ENCODE data around the gene SERPINA6. TPM values are rescaled to one million over a fixed set of nuclear protein-coding genes. Genes with fewer than 3 reads are reported as not detected.

Gene SERPINA6
- total RNA-seq, 1 donor from 2014 or later: not detected

- H3K4me1 Mint-ChIP-seq: no peaks in the 10 kb centered on the region
- ATAC-seq (ENCODE audit: low read depth) (no peak), DNase-seq (no peak)
- H3K9me3 Mint-ChIP-seq: peaks cover 1% of the 10 kb centered on the region
- TF ChIP-seq, protein P1, sequence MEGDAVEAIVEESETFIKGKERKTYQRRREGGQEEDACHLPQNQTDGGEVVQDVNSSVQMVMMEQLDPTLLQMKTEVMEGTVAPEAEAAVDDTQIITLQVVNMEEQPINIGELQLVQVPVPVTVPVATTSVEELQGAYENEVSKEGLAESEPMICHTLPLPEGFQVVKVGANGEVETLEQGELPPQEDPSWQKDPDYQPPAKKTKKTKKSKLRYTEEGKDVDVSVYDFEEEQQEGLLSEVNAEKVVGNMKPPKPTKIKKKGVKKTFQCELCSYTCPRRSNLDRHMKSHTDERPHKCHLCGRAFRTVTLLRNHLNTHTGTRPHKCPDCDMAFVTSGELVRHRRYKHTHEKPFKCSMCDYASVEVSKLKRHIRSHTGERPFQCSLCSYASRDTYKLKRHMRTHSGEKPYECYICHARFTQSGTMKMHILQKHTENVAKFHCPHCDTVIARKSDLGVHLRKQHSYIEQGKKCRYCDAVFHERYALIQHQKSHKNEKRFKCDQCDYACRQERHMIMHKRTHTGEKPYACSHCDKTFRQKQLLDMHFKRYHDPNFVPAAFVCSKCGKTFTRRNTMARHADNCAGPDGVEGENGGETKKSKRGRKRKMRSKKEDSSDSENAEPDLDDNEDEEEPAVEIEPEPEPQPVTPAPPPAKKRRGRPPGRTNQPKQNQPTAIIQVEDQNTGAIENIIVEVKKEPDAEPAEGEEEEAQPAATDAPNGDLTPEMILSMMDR (IDR thresholded peaks at IDR 0.05): no peak
- no peaks in the 10 kb centered on the region for H3K27me3 Mint-ChIP-seq
- intact Hi-C loops (cut with micrococcal nuclease): no loop called here
- H3K27ac Mint-ChIP-seq: no peak overlapping the region
- POLR2A ChIA-PET: no interaction called here
- no peaks in the 10 kb centered on the region for H3K36me3 Mint-ChIP-seq (ENCODE audit: low read depth)
- H3K4me3 Mint-ChIP-seq: no peak overlapping the region
- CTCF ChIA-PET: no interaction called here
Measured at GRCh38 chr14:94321421-94322271, 1.5 kb downstream of the SERPINA6 start.

GRCh38 chr14:94320243-94320642 lies 2.9 kb downstream of the SERPINA6 start:
- H3K4me3 Mint-ChIP-seq: no peak overlapping the region
- H3K4me1 Mint-ChIP-seq: no peaks in the 10 kb centered on the region
- POLR2A ChIA-PET: no interaction called here
- intact Hi-C loops (cut with micrococcal nuclease): no loop called here
- DNase-seq (no peak), ATAC-seq (ENCODE audit: low read depth) (no peak)
- no peak overlapping the region for H3K27ac Mint-ChIP-seq
- CTCF ChIA-PET: no interaction called here
- no peaks in the 10 kb centered on the region for H3K36me3 Mint-ChIP-seq (ENCODE audit: low read depth)
- peaks cover 8% of the 10 kb centered on the region for H3K9me3 Mint-ChIP-seq
- TF ChIP-seq, protein P1 (IDR thresholded peaks at IDR 0.05): no peak
- H3K27me3 Mint-ChIP-seq: no peaks in the 10 kb centered on the region

- CTCF ChIA-PET: no interaction called here
- intact Hi-C loops (cut with micrococcal nuclease): no loop called here
- H3K9me3 Mint-ChIP-seq: peaks cover 8% of the 10 kb centered on the region
- DNase-seq (no peak), ATAC-seq (ENCODE audit: low read depth) (no peak)
- POLR2A ChIA-PET: no interaction called here
- H3K4me1 Mint-ChIP-seq: no peaks in the 10 kb centered on the region
- no peak overlapping the region for H3K4me3 Mint-ChIP-seq
- TF ChIP-seq, protein P1 (IDR thresholded peaks at IDR 0.05): no peak
- H3K27me3 Mint-ChIP-seq: no peaks in the 10 kb centered on the region
- H3K36me3 Mint-ChIP-seq (ENCODE audit: low read depth): no peaks in the 10 kb centered on the region
- H3K27ac Mint-ChIP-seq: no peak overlapping the region
Measured at GRCh38 chr14:94317259-94317658, 5.9 kb downstream of the SERPINA6 start.

GRCh38 chr14:94316692-94317091 lies 6.4 kb downstream of the SERPINA6 start:
- TF ChIP-seq, protein P1 (IDR thresholded peaks at IDR 0.05): no peak
- DNase-seq (no peak), ATAC-seq (ENCODE audit: low read depth) (no peak)
- H3K36me3 Mint-ChIP-seq (ENCODE audit: low read depth): no peaks in the 10 kb centered on the region
- H3K9me3 Mint-ChIP-seq: peaks cover 8% of the 10 kb centered on the region
- ChIA-PET CTCF (no interaction called here), POLR2A (no interaction called here)
- H3K27me3 Mint-ChIP-seq: no peaks in the 10 kb centered on the region
- H3K27ac Mint-ChIP-seq: no peak overlapping the region
- H3K4me1 Mint-ChIP-seq: no peaks in the 10 kb centered on the region
- intact Hi-C loops (cut with micrococcal nuclease): no loop called here
- H3K4me3 Mint-ChIP-seq: no peak overlapping the region

- POLR2A ChIA-PET: no interaction called here
- no peak overlapping the region for H3K27ac Mint-ChIP-seq
- intact Hi-C loops (cut with micrococcal nuclease): no loop called here
- H3K4me1 Mint-ChIP-seq: no peaks in the 10 kb centered on the region
- no peak for DNase-seq
- H3K27me3 Mint-ChIP-seq: no peaks in the 10 kb centered on the region
- H3K4me3 Mint-ChIP-seq: no peak overlapping the region
- TF ChIP-seq, protein P1 (IDR thresholded peaks at IDR 0.05): no peak
- ATAC-seq (ENCODE audit: low read depth): no peak
- peaks cover 8% of the 10 kb centered on the region for H3K9me3 Mint-ChIP-seq
- H3K36me3 Mint-ChIP-seq (ENCODE audit: low read depth): no peaks in the 10 kb centered on the region
- CTCF ChIA-PET: no interaction called here
Measured at GRCh38 chr14:94314890-94315289, 8.2 kb downstream of the SERPINA6 start.

All from activated B cell treated with CpG ODN at 0.5 μM for 24 hours (primary cell).